IMR-90 (cell line): Measurements from ENCODE around the gene CTR9. TPM values are rescaled to one million over a fixed set of nuclear protein-coding genes. Genes with fewer than 3 reads are reported as not detected.

Source experiments
- ATAC-seq: fragments of 200-7000 bp; cut with Tn5 transposase; 2 replicates; pipeline ENCODE4 v1.9.1; 2020; ENCODE audit warnings: low read depth, mild to moderate bottlenecking, moderate library complexity
- BruUV-seq: library from RNA; stranded (reverse); fragments of 400-500 nt; replicated peaks from 2 replicates; lab custom pipeline; 2021; lab: Mats Ljungman, UMichigan
- CTCF ChIA-PET: fragments of 300-600 bp; formaldehyde crosslinking; extraction: SDS; loops from one replicate; lab custom pipeline; 2021; ENCODE audit warnings: antibody characterized with exemption; lab: Yijun Ruan, JAX
- POLR2A ChIA-PET: fragments of 300-600 bp; sonication (Branson Sonifier 250); formaldehyde crosslinking; loops from one replicate; lab custom pipeline; 2022; ENCODE audit warnings: antibody characterized with exemption; ENCODE audit not compliant: unreplicated experiment; lab: Charles Lee
- DNase-seq: peaks from one replicate; pipeline ENCODE4 v3.0.0; 2013
- H2AFZ ChIP-seq: replicated peaks from 2 replicates; pipeline ENCODE3; 2013; ENCODE audit warnings: low read length, mild to moderate bottlenecking; ENCODE audit not compliant: poor library complexity
- H2AK5ac ChIP-seq: 2 replicates; pipeline ENCODE4 v1.6.1; 2013; ENCODE audit warnings: low read depth, low read length, inconsistent platforms
- H2AK9ac ChIP-seq: replicated peaks from 2 replicates; pipeline ENCODE3; 2013; ENCODE audit warnings: mild to moderate bottlenecking, low read depth, low read length, moderate library complexity; ENCODE audit not compliant: poor library complexity
- H2BK120ac ChIP-seq: 2 replicates; pipeline ENCODE4 v1.6.1; 2013; ENCODE audit warnings: low read depth, low read length, inconsistent platforms
- H2BK15ac ChIP-seq: 3 replicates; pipeline ENCODE4 v1.6.1; 2013; ENCODE audit warnings: low read depth, low read length, inconsistent platforms
- H2BK20ac ChIP-seq: 2 replicates; pipeline ENCODE4 v1.6.1; 2013; ENCODE audit warnings: low read depth, mild to moderate bottlenecking, inconsistent platforms, low read length, moderate library complexity
- H2BK5ac ChIP-seq: 2 replicates; pipeline ENCODE4 v1.6.1; 2013; ENCODE audit warnings: mild to moderate bottlenecking, low read depth, low read length, inconsistent platforms; ENCODE audit not compliant: poor library complexity, severe bottlenecking
- H3K14ac ChIP-seq: replicated peaks from 2 replicates; pipeline ENCODE4 v1.6.1; 2013; ENCODE audit warnings: low read depth, low read length, inconsistent platforms
- H3K18ac ChIP-seq: 2 replicates; pipeline ENCODE4 v1.6.1; 2013; ENCODE audit warnings: low read depth, low read length, control low read depth
- H3K23ac ChIP-seq: 2 replicates; pipeline ENCODE4 v1.6.1; 2013; ENCODE audit warnings: low read depth, low read length, inconsistent platforms
- H3K27ac ChIP-seq: 2 replicates; pipeline ENCODE4 v1.5.1; 2013; ENCODE audit warnings: mild to moderate bottlenecking, control low read depth, low read length; ENCODE audit not compliant: insufficient read depth
- H3K27me3 ChIP-seq: 2 replicates; pipeline ENCODE4 v1.6.1; 2013; ENCODE audit warnings: low read length; ENCODE audit not compliant: control insufficient read depth, insufficient read depth
- H3K36me3 ChIP-seq: 2 replicates; pipeline ENCODE4 v1.6.1; 2013; ENCODE audit warnings: low read length, mixed read lengths; ENCODE audit not compliant: control insufficient read depth, insufficient read depth
- H3K4ac ChIP-seq: 2 replicates; pipeline ENCODE4 v1.6.1; 2013; ENCODE audit warnings: low read depth, low read length, inconsistent platforms
- H3K4me1 ChIP-seq: 2 replicates; pipeline ENCODE4 v1.6.1; 2013; ENCODE audit warnings: low read length, mixed read lengths; ENCODE audit not compliant: control insufficient read depth, insufficient read depth
- H3K4me2 ChIP-seq: 2 replicates; pipeline ENCODE4 v1.6.1; 2013; ENCODE audit warnings: low read depth, mild to moderate bottlenecking, control low read depth, low read length, moderate library complexity
- H3K4me3 ChIP-seq: 2 replicates; pipeline ENCODE4 v1.5.1; 2013; ENCODE audit warnings: low read depth, mild to moderate bottlenecking, control low read depth, low read length, moderate library complexity; ENCODE audit not compliant: insufficient read depth
- H3K56ac ChIP-seq: 2 replicates; pipeline ENCODE4 v1.6.1; 2013; ENCODE audit warnings: low read length, inconsistent platforms; ENCODE audit not compliant: insufficient read depth; ENCODE audit errors: extremely low read depth
- H3K79me1 ChIP-seq, 2 experiments: 2 replicates each; pipeline ENCODE4 v1.6.1; 2013; ENCODE audit warnings: low read length in 2 of 2, inconsistent platforms in 1 of 2, low read depth in 1 of 2
- H3K9ac ChIP-seq: 2 replicates; pipeline ENCODE4 v1.6.1; 2013; ENCODE audit warnings: low read depth, low read length, control low read depth
- H3K9me1 ChIP-seq: 2 replicates; pipeline ENCODE4 v1.6.1; 2013; ENCODE audit warnings: low read length, inconsistent platforms; ENCODE audit not compliant: insufficient read depth
- H3K9me3 ChIP-seq: 2 replicates; pipeline ENCODE4 v1.6.1; 2013; ENCODE audit warnings: low read length; ENCODE audit not compliant: control insufficient read depth, insufficient read depth
- H4K20me1 ChIP-seq: 2 replicates; pipeline ENCODE4 v1.6.1; 2013; ENCODE audit warnings: low read length, inconsistent platforms; ENCODE audit not compliant: insufficient read depth
- H4K5ac ChIP-seq: 2 replicates; pipeline ENCODE4 v1.6.1; 2013; ENCODE audit warnings: mild to moderate bottlenecking, low read depth, low read length, control low read depth
- H4K8ac ChIP-seq, 2 experiments: 2 replicates each; pipeline ENCODE4 v1.6.1; 2013; ENCODE audit warnings: low read depth in 2 of 2, low read length in 2 of 2, control low read depth in 1 of 2, inconsistent platforms in 1 of 2
- H4K91ac ChIP-seq: 2 replicates; pipeline ENCODE4 v1.6.1; 2013; ENCODE audit warnings: low read depth, low read length, inconsistent platforms; ENCODE audit not compliant: insufficient read depth
- BHLHE40 ChIP-seq: fragments of 150-350 bp; IDR thresholded peaks from 2 replicates; pipeline ENCODE4 v1.6.1; 2016; ENCODE audit warnings: mild to moderate bottlenecking, low read depth, low read length
- CEBPB ChIP-seq: IDR thresholded peaks from 2 replicates; pipeline ENCODE4 v1.6.1; 2012; ENCODE audit warnings: low read depth, low read length, improper control_type of control experiment
- CTCF ChIP-seq: conservative IDR thresholded peaks from 2 replicates; pipeline ENCODE4 v1.5.1; 2012; ENCODE audit warnings: mild to moderate bottlenecking, low read depth, low read length, improper control_type of control experiment
- FOS ChIP-seq: fragments of 150-350 bp; IDR thresholded peaks from 2 replicates; pipeline ENCODE4 v1.6.1; 2016; ENCODE audit warnings: low read depth, low read length
- MAFK ChIP-seq: IDR thresholded peaks from 2 replicates; pipeline ENCODE4 v1.6.1; 2012; ENCODE audit warnings: low read depth, low read length, improper control_type of control experiment
- MAZ ChIP-seq: IDR thresholded peaks from 2 replicates; pipeline ENCODE4 v1.6.1; 2012; ENCODE audit warnings: low read depth, mild to moderate bottlenecking, low read length, improper control_type of control experiment, moderate library complexity, borderline replicate concordance
- NFE2L2 ChIP-seq: fragments of 150-350 bp; IDR thresholded peaks from 2 replicates; pipeline ENCODE4 v1.6.1; 2016; ENCODE audit warnings: low read depth, mild to moderate bottlenecking, low read length
- RAD21 ChIP-seq: IDR thresholded peaks from 2 replicates; pipeline ENCODE4 v1.6.1; 2012; ENCODE audit warnings: low read length, improper control_type of control experiment
- RCOR1 ChIP-seq: IDR thresholded peaks from 2 replicates; pipeline ENCODE4 v1.6.1; 2012; ENCODE audit warnings: mild to moderate bottlenecking, low read length, improper control_type of control experiment; ENCODE audit not compliant: insufficient replicate concordance
- RFX5 ChIP-seq: IDR thresholded peaks from 2 replicates; pipeline ENCODE4 v1.8.0; 2012; ENCODE audit warnings: low read depth, mild to moderate bottlenecking, low read length, moderate library complexity
- USF2 ChIP-seq: fragments of 150-350 bp; IDR thresholded peaks from 2 replicates; pipeline ENCODE4 v1.6.1; 2017; ENCODE audit warnings: mild to moderate bottlenecking, antibody characterized with exemption, low read length, low read depth
- WGBS, 2 experiments: methylation state at CpG; one replicate each; pipeline versions ENCODE4 v1.1.5 to v1.1.7; 2013; ENCODE audit warnings: missing lambda C conversion rate in 2 of 2; ENCODE audit not compliant: insufficient read length in 1 of 2; ENCODE audit errors: extremely low coverage in 2 of 2; 5-methylcytosine and 5-hydroxymethylcytosine counted together
- dilution Hi-C: fragments of 300-500 bp; cut with HindIII; formaldehyde crosslinking; loops from one replicate; pipeline ENCODE4 v1.14.3; 2018; ENCODE audit warnings: low sequenced_read_pairs; ENCODE audit not compliant: unreplicated experiment
- in situ Hi-C: fragments of 300-500 bp; cut with MboI; formaldehyde crosslinking; loops from 3 replicates; pipeline ENCODE4 v1.14.3; 2019; ENCODE audit warnings: low sequenced_read_pairs, inconsistent platforms, mixed read lengths
- intact Hi-C: fragments of 100-400 bp; cut with micrococcal nuclease; formaldehyde crosslinking; loops from 2 replicates; pipeline ENCODE4 v1.10.0; 2022
- polyA plus RNA-seq, 3 experiments: library from polyadenylated mRNA; depleted of rRNA; stranded (reverse); fragments of >200 nt; gene quantifications; 2 replicates each; pipeline ENCODE4 v1.2.3, GENCODE V29; 2012; ENCODE audit warnings: low replicate concordance in 1 of 3
- total RNA-seq: library from RNA; depleted of rRNA; stranded (reverse); fragments of >200 nt; gene quantifications from 2 replicates; pipeline ENCODE4 v1.2.3, GENCODE V29; 2012

CTR9 gene
- total and polyA plus RNA-seq, 2 of the 4 experiments (the other 2 are of a cell fraction), result 16.8 to 37.1 TPM

GRCh38 chr11:10803676-10804075 lies 52.6 kb downstream of the CTR9 start:
- peaks cover 85% of the 10 kb centered on the region for H4K20me1 ChIP-seq
- H2BK15ac ChIP-seq, result no peak overlapping the region
- H2AK5ac ChIP-seq, result no peak overlapping the region
- H3K36me3 ChIP-seq, result peaks cover 72% of the 10 kb centered on the region
- no CpG with 5 or more reads among the region's 6 CpGs for WGBS, 2 experiments
- no peak overlapping the region for H3K14ac ChIP-seq
- H3K56ac ChIP-seq, result no peak overlapping the region
- POLR2A ChIA-PET, result interaction anchor here (0.6 kb wide), 1 partner anchor 97 kb away, joined by 3 read pairs; no protein-coding TSS in a partner anchor
- no peak overlapping the region for H2BK20ac ChIP-seq
- no peak overlapping the region for H4K91ac ChIP-seq
- no peak overlapping the region for H2BK120ac ChIP-seq
- no peaks in the 10 kb centered on the region for H3K27me3 ChIP-seq
- no peak for ATAC-seq
- H3K23ac ChIP-seq, result peak overlapping the region; percentile 29; the same call in 1 of the 2 replicates
- H3K9ac ChIP-seq, result no peak overlapping the region
- dilution Hi-C loops, result no loop called here
- no peak for DNase-seq
- H3K9me3 ChIP-seq, result no peaks in the 10 kb centered on the region
- intact Hi-C loops, result no loop called here
- no peak overlapping the region for H3K18ac ChIP-seq
- peaks cover 44 to 72% of the 10 kb centered on the region in 2 experiments for H3K79me1 ChIP-seq
- H3K9me1 ChIP-seq, result no peaks in the 10 kb centered on the region
- peaks cover 4% of the 10 kb centered on the region for H3K4me1 ChIP-seq
- in situ Hi-C loops, result no loop called here
- no peak overlapping the region for H2BK5ac ChIP-seq
- TF ChIP-seq FOS, result no peak
- TF ChIP-seq RFX5, result no peak
- TF ChIP-seq RCOR1, result no peak
- TF ChIP-seq USF2, result no peak
- no peak for TF ChIP-seq CEBPB
- no peak for TF ChIP-seq RAD21
- TF ChIP-seq CTCF, result no peak
- no peak for TF ChIP-seq MAZ
- no peak for TF ChIP-seq NFE2L2
- no peak for TF ChIP-seq BHLHE40
- TF ChIP-seq MAFK, result no peak
- H3K4ac ChIP-seq, result no peak overlapping the region
- no TSS peak for BruUV-seq
- H4K5ac ChIP-seq, result no peak overlapping the region
- H2AFZ ChIP-seq, result no peak overlapping the region
- CTCF ChIA-PET, result interaction anchor here (0.7 to 2.0 kb wide), 4 partner anchors 11 to 224 kb away, joined by 3 to 9 read pairs (median 5); no protein-coding TSS in a partner anchor
- no peak overlapping the region for H2AK9ac ChIP-seq
- no peak overlapping the region for H3K4me3 ChIP-seq
- H3K27ac ChIP-seq, result no peak overlapping the region
- no peak overlapping the region for H3K4me2 ChIP-seq
- H4K8ac ChIP-seq, result no peak overlapping the region
